ENCODE results near the gene DHX15.

Gene DHX15

DNA sequence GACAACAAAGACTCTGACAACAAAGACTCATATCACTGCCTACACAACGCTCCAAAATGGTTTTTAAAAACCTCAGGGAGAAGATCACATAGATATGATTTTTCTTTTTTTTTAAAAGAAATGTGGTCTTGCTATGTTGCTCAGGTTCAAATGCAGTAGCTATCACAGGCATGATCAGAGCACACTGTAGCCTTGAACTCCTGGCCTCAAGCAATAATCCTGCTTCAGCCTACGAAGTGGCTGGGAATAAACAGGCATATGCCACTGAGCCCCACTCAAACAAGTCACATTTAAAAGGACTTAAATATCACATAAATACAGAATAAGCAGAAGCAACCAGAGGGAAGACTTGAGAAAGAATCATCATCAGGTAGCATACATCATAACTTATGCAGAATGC is 14.7 kb downstream of the DHX15 start:
- Mint-ChIP-seq H3K27me3 (ENCODE audit: low read depth) (no peaks in the 10 kb centered on the region), H3K9me3 (no peaks in the 10 kb centered on the region), H3K27ac (no peak overlapping the region), H3K4me1 (ENCODE audit: low read depth) (peaks cover 48% of the 10 kb centered on the region), H3K4me3 (no peak overlapping the region), H3K36me3 (ENCODE audit: low read depth) (peaks cover 45% of the 10 kb centered on the region)

DNA sequence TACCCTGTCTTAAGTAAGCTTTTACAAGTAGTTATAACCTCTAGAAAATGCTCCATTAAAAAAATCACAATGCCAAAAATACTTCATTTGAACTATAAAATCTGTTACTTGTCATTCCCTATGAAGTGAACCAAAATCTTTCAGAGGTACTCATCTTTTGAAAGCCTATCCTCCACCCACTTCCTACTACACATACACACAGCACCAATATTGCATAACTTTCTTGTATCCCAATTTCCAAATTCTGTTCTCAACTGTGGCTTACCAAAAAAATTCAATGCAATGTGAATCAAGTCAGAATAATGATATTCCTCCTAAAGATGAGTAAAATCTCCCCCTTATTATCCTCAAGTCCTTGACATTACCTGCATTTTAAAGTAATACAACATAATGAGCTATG is 15.9 kb downstream of the DHX15 start:
- no peaks in the 10 kb centered on the region for H3K9me3 Mint-ChIP-seq
- H3K36me3 Mint-ChIP-seq (ENCODE audit: low read depth) = peaks cover 42% of the 10 kb centered on the region
- H3K4me3 Mint-ChIP-seq = no peak overlapping the region
- H3K27me3 Mint-ChIP-seq (ENCODE audit: low read depth) = no peaks in the 10 kb centered on the region
- H3K4me1 Mint-ChIP-seq (ENCODE audit: low read depth) = peaks cover 46% of the 10 kb centered on the region
- H3K27ac Mint-ChIP-seq = no peak overlapping the region

DNA sequence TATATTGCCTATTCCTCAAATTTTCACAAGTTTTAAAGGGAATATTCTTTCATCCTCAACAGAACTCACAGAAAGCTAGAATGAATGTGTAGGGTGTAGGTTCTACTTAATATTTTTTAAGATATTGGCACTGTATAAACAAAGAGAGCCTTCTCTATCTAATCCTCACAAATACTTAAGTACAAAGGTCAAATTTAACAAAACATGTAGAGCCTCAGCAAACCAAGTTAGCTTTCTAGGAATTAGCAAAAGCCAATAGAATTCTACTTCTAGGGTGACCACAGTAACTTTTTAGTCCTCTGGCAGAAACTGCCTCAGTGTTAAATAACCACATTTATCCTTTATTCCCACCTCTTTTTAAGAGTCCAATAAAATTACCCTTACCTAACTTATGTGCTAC is 19.3 kb downstream of the DHX15 start:
- H3K4me1 Mint-ChIP-seq (ENCODE audit: low read depth) = peaks cover 42% of the 10 kb centered on the region
- no peaks in the 10 kb centered on the region for H3K27me3 Mint-ChIP-seq (ENCODE audit: low read depth)
- peaks cover 45% of the 10 kb centered on the region for H3K36me3 Mint-ChIP-seq (ENCODE audit: low read depth)

DNA sequence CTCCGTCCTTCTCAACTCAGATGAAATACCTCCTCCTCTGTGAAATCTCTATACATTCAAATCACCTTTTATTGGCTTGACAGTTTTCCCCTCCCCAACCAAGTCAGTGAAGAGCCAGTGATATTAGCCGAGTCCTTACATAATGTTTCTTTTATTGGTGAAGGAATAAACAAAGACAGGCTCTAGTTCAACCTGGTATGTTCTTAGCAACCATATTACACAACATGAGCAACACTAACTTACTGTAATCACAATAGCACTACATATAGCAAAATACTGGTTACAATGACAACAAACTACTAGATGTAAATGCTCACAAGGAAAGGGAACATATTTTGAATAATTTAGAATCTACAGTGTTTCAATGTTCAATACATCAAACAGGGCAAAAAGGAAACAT is 19.9 kb downstream of the DHX15 start:
- no peaks in the 10 kb centered on the region for H3K27me3 Mint-ChIP-seq (ENCODE audit: low read depth)
- H3K27ac Mint-ChIP-seq = no peak overlapping the region
- H3K4me1 Mint-ChIP-seq (ENCODE audit: low read depth) = peaks cover 36% of the 10 kb centered on the region
- H3K4me3 Mint-ChIP-seq = no peak overlapping the region
- peaks cover 4% of the 10 kb centered on the region for H3K9me3 Mint-ChIP-seq
- H3K36me3 Mint-ChIP-seq (ENCODE audit: low read depth) = peaks cover 41% of the 10 kb centered on the region

More for the DNA sequence above, 19.3 kb downstream of the DHX15 start:
- Mint-ChIP-seq H3K9me3 (peaks cover 4% of the 10 kb centered on the region), H3K4me3 (no peak overlapping the region), H3K27ac (no peak overlapping the region)

DNA sequence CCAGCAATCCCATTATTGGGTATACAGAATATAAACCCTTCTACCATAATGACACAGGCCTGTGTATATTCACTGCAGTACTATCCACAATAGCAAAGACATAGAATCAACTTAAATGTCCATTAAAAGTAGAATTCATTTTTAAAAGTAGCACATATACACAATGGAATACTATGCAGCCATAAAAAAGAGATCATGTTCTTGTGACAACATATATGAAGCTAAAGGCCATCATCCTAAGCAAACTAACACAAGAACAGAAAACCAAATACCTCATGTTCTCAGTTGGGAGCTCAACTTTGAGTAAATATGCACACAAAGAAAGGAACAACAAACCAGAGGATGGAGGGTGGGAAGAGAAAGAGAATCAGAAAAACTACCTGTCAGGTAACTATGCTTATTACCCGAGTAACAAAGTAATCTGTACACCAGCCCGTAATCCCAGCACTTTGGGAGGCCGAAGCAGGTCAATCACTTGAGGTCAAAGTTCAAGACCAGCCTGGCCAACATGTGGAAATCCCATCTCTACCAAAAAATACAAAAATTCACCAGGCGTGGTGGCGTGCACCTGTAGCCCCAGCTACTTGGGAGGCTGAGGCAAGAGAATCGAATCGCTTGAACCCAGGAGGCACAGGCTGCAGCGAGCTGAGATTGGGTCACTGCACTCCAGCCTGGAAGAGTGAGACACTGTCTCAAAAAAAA is 22.8 kb downstream of the DHX15 start:
- Mint-ChIP-seq H3K27me3 (ENCODE audit: low read depth) (no peaks in the 10 kb centered on the region), H3K36me3 (ENCODE audit: low read depth) (peaks cover 38% of the 10 kb centered on the region), H3K9me3 (peaks cover 4% of the 10 kb centered on the region), H3K4me1 (ENCODE audit: low read depth) (peaks cover 42% of the 10 kb centered on the region), H3K4me3 (no peak overlapping the region), H3K27ac (no peak overlapping the region)

DNA sequence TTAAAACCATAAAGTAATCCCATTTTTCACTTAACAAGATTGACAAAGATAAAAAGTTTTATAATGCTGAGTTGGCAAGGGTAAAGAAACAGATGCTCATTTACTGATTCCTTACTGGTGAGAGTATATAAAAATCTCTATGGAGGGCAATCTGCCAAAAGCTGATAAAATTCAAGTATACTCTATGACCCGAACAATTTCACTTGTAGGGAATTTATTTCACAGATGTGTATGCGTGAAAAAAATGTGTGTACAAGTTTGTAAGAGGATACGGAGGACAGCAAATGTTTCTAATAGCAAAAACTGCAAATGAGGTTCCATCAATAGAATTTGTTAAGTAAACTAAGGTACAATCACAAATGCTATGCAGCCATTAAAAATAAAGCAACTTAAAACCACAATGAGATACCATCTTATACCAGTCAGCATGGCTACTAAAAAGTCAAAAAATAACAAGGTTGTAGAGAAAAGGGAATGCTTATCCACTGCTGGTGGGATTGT is 23.4 kb downstream of the DHX15 start:
- H3K27me3 Mint-ChIP-seq (ENCODE audit: low read depth) = no peaks in the 10 kb centered on the region
- peaks cover 4% of the 10 kb centered on the region for H3K9me3 Mint-ChIP-seq
- no peak overlapping the region for H3K4me3 Mint-ChIP-seq
- H3K27ac Mint-ChIP-seq = no peak overlapping the region
- peaks cover 42% of the 10 kb centered on the region for H3K36me3 Mint-ChIP-seq (ENCODE audit: low read depth)
- peaks cover 48% of the 10 kb centered on the region for H3K4me1 Mint-ChIP-seq (ENCODE audit: low read depth)

DNA sequence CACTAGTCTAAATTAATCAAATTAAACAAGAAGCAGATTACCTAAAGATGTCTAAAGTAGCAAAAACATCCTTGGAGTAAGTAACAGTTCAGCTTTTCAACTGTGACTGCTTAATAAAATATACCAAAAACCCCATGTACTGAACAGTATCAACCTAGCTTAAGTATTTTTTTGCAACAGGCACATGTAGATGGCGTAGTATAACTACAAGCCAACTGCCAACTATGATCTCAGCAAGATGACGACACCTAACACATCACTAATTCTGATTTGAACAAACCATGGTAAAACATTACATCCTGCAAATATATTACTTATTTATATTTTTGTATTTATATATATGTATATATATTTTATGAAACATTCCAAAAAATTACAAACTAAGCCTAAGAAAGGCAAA is 24.5 kb downstream of the DHX15 start:
- Mint-ChIP-seq H3K27ac (no peak overlapping the region), H3K9me3 (peaks cover 4% of the 10 kb centered on the region), H3K4me3 (no peak overlapping the region), H3K27me3 (ENCODE audit: low read depth) (no peaks in the 10 kb centered on the region), H3K36me3 (ENCODE audit: low read depth) (peaks cover 44% of the 10 kb centered on the region), H3K4me1 (ENCODE audit: low read depth) (peaks cover 46% of the 10 kb centered on the region)

DNA sequence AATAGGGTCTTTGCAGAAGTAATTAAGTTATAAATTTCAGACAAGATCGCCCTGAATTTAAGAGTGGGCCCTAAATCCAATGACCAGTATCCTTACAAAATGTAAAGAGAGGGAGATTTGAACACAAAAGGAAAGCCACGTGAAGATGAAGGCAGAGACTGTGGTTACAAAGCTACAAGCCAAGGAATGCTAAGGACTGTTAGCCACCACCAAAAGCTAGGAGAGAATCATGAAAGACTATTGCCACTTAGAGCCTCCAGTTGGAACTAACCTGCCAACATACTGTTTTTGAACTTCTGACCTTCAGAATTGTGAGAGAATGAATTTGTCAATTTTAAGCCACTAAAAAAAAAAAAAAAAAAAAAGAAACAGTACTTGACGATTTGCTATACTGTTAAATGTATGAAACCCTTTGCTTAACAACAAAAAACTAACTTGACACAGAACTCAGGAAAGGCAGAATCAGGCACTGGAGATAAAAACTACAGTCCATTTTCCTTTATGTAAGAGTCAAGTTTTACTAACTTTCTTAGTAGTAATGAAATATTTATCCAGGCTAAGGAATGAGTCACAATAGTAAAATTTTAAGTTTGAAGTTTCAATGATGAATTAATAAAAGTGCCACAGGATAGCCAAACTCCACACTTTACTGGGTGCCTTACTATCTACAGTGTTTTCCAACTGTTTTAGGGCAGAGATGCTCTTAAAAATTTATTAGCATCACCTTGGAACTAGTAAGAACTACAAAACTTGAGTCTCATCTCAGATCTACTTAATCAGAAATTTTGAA is 25.1 kb downstream of the DHX15 start:
- H3K4me1 Mint-ChIP-seq (ENCODE audit: low read depth) = peaks cover 45% of the 10 kb centered on the region
- no peak overlapping the region for H3K27ac Mint-ChIP-seq
- H3K27me3 Mint-ChIP-seq (ENCODE audit: low read depth) = no peaks in the 10 kb centered on the region
- H3K36me3 Mint-ChIP-seq (ENCODE audit: low read depth) = peaks cover 45% of the 10 kb centered on the region
- H3K9me3 Mint-ChIP-seq = peaks cover 4% of the 10 kb centered on the region
- no peak overlapping the region for H3K4me3 Mint-ChIP-seq

DNA sequence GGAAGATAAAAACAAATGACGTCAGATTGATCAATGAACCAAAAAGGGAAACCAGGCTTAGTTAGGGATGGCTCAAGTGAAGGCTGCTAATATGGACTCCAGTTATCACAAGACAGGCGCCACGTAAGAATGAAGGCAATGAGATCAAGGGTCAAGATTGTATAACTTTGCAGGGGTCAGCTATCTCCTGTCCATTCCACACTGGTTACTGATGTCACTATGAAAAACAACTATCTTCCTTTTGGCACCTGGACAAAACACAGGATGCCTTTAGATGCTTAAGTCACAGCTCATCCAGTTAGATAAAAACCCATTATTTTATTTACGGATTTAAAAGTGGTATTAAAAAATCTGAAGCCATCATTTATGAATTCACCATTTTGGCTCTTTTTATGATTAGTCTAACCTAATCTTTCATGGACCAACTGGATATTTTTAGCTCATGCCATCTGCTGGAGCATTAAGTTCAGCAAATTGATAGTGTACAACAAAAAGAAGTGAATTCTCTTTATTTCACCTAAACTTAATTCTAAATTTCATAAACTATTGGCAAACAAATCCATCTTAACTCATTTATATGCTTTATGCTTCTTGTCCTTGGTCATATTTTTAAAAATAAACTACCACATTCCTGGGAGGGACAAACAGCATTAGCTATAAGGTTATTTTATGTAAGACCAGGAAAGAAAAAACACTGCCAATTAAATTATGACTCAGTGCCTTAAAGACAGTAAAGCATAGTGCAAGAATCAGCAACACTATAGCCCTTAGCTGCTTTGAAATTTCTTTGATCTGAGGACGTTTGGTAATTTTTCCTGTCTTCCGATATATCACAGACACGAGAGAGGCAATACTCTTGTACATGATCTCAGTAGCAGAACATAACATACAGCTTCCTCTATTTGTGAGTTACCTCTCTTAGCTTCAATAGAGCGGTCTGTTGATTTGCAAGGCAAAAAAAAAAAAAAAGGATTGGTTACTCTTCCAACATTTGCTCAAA is 27.0 kb downstream of the DHX15 start:
- H3K27me3 Mint-ChIP-seq (ENCODE audit: low read depth) = no peaks in the 10 kb centered on the region
- peaks cover 45% of the 10 kb centered on the region for H3K4me1 Mint-ChIP-seq (ENCODE audit: low read depth)
- peaks cover 4% of the 10 kb centered on the region for H3K9me3 Mint-ChIP-seq
- peak overlapping the region; percentile 4 for H3K4me3 Mint-ChIP-seq
- peaks cover 45% of the 10 kb centered on the region for H3K36me3 Mint-ChIP-seq (ENCODE audit: low read depth)
- H3K27ac Mint-ChIP-seq = peak overlapping the region; percentile 50

DNA sequence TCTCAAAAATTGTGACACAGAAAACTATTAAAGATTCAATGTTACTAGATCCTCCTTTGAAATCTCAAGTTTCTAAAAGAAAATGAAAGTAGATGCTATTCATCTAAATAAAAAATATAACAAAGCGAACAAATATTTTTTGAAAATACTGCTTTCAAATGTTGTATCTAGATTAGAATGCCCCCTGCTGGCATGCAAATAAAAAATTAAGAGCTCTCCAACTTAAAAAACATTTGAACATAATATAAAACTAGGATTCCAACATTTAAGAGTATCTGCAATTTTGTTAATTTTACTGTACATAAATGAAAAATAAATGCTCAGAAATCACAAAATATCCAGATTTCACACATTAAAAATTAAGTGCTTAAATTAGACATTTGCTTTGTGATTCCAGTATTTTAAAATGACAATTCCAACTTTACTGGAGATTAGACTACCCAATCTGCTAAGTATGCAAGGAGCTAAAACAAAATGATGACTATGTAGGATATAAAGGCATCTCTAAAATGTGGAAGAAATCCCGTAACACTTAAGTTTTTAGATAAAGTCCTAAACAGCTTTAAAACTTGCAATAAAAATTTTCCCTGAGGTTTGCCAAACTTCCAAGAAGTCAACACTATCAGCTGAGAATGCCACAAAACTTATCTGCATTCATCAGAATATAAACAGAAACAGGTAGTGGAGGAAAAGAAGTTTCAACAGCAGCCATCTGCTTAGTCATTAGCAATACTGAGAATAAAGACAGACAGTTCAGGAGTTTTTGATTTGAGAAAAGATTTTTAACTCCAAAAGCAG is 32.7 kb downstream of the DHX15 start:
- Mint-ChIP-seq H3K4me3 (no peak overlapping the region), H3K27me3 (ENCODE audit: low read depth) (no peaks in the 10 kb centered on the region), H3K36me3 (ENCODE audit: low read depth) (peaks cover 43% of the 10 kb centered on the region), H3K9me3 (no peaks in the 10 kb centered on the region), H3K27ac (peak overlapping the region; percentile 20), H3K4me1 (ENCODE audit: low read depth) (peaks cover 37% of the 10 kb centered on the region)

DNA sequence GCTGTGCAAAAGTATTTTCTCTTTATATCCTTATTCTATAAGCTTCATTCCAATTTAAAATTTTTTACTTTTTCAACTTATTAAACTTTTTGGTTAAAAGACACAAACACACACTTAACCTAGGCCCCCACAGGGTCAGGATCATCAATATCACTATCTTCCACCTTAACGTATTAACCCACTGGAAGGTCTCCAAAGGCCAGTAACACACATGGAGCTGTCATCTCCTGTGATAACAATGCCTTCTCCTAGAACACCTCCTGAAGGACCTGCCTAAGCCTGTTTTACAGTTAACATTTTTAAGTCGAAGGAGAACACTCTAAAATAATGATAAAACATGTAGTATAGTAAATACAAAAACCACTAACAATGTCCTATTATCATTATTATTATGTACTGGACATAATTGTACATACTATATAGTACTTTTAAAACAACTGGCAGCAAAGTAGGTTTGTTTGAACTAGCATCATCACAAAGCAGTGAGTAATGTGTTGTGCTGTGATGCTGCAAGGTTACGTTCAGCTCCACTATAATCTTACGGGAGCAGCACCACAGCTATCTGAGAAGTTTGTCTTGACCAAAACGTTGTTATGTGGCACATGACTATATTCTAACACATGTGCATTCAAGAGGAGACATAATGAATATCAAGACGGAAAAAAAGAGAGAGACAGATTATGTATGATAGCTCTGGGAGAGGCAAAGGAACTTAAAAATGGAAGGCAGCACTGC is 33.7 kb downstream of the DHX15 start:
- H3K9me3 Mint-ChIP-seq = no peaks in the 10 kb centered on the region
- H3K27me3 Mint-ChIP-seq (ENCODE audit: low read depth) = no peaks in the 10 kb centered on the region
- H3K36me3 Mint-ChIP-seq (ENCODE audit: low read depth) = peaks cover 36% of the 10 kb centered on the region
- H3K27ac Mint-ChIP-seq = no peak overlapping the region
- H3K4me3 Mint-ChIP-seq = no peak overlapping the region
- H3K4me1 Mint-ChIP-seq (ENCODE audit: low read depth) = peaks cover 32% of the 10 kb centered on the region

DNA sequence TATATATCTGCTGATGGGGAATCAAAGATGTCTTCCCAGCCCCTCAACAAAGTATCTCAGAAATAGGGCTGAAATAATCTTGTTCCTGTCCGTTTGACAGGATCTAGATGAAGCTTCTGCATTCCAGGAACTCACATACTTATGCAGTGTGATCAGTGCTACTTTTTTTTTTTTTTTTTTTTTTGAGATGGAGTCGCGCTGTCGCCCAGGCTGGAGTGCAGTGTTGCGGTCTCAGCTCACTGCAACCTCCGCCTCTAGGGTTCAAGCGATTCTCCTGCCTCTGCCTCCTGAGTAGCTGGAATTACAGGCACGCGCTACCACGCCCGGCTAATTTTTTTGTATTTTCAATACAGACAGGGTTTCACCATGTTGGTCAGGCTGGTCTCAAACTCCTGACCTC is 36.4 kb downstream of the DHX15 start:
- Mint-ChIP-seq H3K27me3 (ENCODE audit: low read depth) (no peaks in the 10 kb centered on the region), H3K4me3 (no peak overlapping the region), H3K9me3 (no peaks in the 10 kb centered on the region), H3K4me1 (ENCODE audit: low read depth) (peaks cover 44% of the 10 kb centered on the region), H3K27ac (no peak overlapping the region), H3K36me3 (ENCODE audit: low read depth) (peaks cover 29% of the 10 kb centered on the region)
